Prostate gland (tissue), 2 donors: ENCODE results near the gene DNAJC2.

Experiments used
- CTCF ChIP-seq, 4 experiments: fragments of 200-600 bp in 2 of 4; fragments of 450-650 bp in 2 of 4; sonication (generic) in 2 of 4; IDR thresholded peaks; 1 replicate in 3 of 4; 2 replicates in 1 of 4; pipeline ENCODE4 v1.5.1; 2016 to 2019; ENCODE audit warnings: antibody characterized with exemption in 4 of 4, mild to moderate bottlenecking in 2 of 4, moderate library complexity in 2 of 4
- POLR2A ChIP-seq: fragments of 450-650 bp; IDR thresholded peaks from one replicate; pipeline ENCODE4 v1.6.1; 2016; ENCODE audit warnings: antibody characterized with exemption, mild to moderate bottlenecking
- POLR2AphosphoS5 ChIP-seq: sonication (generic); formaldehyde crosslinking; IDR thresholded peaks from one replicate; pipeline ENCODE4 v1.6.1; 2017; ENCODE audit warnings: antibody characterized with exemption

GRCh38 chr7:103336761-103337160, 7.8 kb downstream of the DNAJC2 start:
- no peak for TF ChIP-seq CTCF (IDR thresholded peaks at IDR 0.05)
- TF ChIP-seq POLR2A: no peak
- no peak for TF ChIP-seq POLR2AphosphoS5
